IPS DF 4.7 (cell line): ENCODE results near the gene VASP.
A peak's percentile ranks its signal among the peaks of the same experiment; 100 is the strongest.

ENCODE experiments used
- DNase-seq: peaks from one replicate; pipeline ENCODE4 v3.0.0-alpha.2; 2013; ENCODE audit warnings: low spot score; ENCODE audit errors: extremely low read depth

The VASP gene

GRCh38 chr19:45547965-45548609, 40.8 kb downstream of the VASP start:
- DNase-seq: no peak

- DNase-seq: no peak
These were observed 46.2 kb downstream of the VASP start for GRCh38 chr19:45553464-45553863.

- no peak for DNase-seq
These were observed 47.2 kb downstream of the VASP start for GRCh38 chr19:45554481-45554880.

GRCh38 chr19:45556835-45557234, 49.6 kb downstream of the VASP start:
- no peak for DNase-seq

GRCh38 chr19:45558399-45558878, 51.2 kb downstream of the VASP start:
- DNase-seq: peak; percentile 60

GRCh38 chr19:45560038-45560437, 52.8 kb downstream of the VASP start:
- no peak for DNase-seq

- no peak for DNase-seq
These were observed 53.4 kb downstream of the VASP start for GRCh38 chr19:45560686-45561085.

- peak; percentile 49 for DNase-seq
These were observed 57.0 kb downstream of the VASP start for GRCh38 chr19:45564131-45564780.

- no peak for DNase-seq
These were observed 60.3 kb downstream of the VASP start for GRCh38 chr19:45567609-45568008.

- no peak for DNase-seq
These were observed 61.5 kb downstream of the VASP start for GRCh38 chr19:45568732-45569131.

- DNase-seq: no peak
These were observed 62.5 kb downstream of the VASP start for GRCh38 chr19:45569619-45570421.

- no peak for DNase-seq
These were observed 64.4 kb downstream of the VASP start for GRCh38 chr19:45571457-45572220.

- DNase-seq: no peak
These were observed 67.2 kb downstream of the VASP start for GRCh38 chr19:45574526-45574925.

GRCh38 chr19:45575216-45575615, 67.9 kb downstream of the VASP start:
- DNase-seq: no peak
